ENCODE measurements around the gene LTBP2. TPM values are rescaled to one million over a fixed set of nuclear protein-coding genes. Genes with fewer than 3 reads are reported as not detected.
A peak's percentile ranks its signal among the peaks of the same experiment; 100 is the strongest.

Gene LTBP2
- polyA plus RNA-seq, 1 donor = 5.4 TPM

DNA sequence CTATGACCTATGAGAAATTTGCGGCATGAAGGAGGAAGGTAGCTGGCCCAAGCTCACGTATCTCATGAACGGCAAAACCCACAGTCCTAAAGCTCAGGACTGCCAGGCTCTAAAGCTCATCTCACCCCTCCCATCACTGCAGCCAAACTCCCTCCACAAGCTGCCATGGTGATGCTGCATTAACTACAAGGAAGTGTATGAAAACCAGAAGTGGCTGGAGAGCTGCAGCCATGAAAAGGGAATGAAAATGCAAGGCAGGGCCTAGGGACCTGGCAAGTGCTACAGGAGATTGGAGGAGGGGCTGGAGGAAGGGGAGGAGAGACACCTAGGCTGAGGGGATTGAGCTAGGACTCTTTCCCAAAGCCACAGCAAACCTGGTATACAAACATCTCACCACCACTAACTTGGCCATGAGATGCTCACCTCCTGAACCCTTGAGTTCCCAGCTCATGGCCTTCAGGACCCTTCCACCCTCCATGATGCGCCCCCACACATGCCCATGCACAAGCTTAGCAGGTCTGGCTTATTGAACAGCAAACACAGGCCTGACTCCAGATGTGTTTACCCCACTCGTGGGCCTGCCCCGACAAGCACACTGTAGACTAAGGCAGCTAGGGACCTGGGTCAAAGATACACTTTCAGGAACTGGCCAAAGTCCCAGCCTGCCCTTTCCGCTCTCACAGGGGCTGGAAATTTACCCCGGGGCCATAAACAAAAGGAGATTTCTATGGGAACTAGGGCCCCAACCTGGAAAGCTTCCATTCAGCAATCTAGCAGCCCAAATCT lies 42.0 kb downstream of the LTBP2 start:
- no peak for DNase-seq

DNA sequence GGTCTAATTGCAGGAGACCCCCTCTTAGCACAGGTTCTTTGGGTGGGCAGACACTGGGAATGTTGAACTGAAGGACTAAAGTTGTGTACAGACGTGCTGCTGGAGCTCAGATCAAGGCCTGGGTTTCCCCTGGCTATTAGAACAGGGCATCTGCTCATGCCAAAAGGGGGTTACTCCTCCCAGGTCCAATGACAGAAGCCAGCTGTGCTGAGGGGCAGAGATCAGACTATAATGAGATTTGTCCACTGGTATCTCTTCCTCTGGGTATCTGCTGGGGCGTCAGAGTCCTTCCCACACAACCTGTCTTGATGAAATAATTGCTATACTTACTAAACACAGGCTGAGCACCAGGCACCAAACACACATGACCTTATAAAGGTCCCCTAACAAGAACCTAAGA lies 42.6 kb downstream of the LTBP2 start:
- no peak for DNase-seq

DNA sequence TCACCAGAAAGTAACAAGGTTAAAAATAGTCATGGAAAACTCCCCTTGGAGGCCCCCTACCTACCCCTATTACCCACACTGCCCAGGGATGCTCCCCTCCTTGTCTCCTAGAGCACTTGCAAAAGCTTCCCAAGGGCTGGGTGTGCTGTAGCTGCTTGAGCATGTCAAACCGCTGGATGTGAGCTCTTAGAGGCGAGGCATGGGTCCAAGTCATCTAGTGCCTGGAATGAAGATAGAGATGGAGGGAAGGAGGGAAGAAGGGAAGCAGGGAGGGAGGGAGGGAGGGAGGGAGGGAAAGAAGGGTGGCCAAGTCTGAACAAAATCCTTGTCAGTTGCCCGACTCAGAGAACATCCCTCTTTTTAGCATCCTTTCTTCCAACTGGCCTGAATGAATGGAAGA lies 43.1 kb downstream of the LTBP2 start:
- DNase-seq = peak; percentile 67

DNA sequence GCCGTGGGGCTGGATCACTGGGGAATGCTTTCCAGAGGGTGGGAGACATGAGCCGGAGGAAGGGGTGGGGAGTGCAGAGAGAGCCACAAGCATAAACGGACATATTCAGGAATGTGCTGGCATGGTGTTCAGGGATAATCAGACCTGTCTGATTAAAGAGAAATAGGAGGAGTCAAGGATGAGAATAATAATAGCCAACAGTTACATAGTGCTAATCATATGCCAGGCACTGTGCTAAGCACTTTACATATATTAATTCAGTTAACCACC lies 43.7 kb downstream of the LTBP2 start:
- DNase-seq = no peak

DNA sequence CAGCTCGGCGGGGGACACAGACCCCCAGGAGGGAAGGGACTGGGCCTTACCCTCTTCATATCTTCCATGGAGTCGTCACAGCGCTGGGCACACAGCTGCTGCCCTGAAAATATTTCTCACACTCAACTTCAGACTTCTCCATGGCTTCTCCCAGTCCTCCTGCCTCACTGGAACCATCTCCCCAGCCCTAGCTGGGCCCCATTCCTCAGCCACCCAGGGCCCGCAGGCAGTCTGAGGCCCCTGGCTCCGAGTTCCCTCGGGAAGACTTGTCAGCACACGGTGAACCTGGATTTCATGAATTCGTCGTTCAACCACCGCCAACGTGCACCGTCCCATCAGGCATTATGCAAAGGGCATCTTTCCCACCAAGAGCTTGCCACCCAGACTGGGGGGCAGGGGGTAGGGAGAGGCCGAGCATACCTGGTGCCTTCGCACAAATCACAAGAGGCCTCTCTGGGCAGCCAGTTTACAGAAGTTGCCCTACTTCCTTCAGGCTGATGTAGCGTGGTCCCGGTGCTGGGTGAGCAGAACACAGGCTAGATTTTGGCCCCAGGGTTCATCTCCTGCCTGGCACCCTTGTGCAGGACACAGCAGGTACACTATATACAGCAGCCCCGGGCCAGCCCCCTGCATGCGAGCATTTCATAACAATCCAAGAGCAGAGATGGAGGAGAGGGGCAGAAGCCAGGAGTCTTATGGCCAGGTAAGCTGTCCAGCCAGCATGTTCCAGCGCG lies 44.2 kb downstream of the LTBP2 start:
- DNase-seq = no peak

DNA sequence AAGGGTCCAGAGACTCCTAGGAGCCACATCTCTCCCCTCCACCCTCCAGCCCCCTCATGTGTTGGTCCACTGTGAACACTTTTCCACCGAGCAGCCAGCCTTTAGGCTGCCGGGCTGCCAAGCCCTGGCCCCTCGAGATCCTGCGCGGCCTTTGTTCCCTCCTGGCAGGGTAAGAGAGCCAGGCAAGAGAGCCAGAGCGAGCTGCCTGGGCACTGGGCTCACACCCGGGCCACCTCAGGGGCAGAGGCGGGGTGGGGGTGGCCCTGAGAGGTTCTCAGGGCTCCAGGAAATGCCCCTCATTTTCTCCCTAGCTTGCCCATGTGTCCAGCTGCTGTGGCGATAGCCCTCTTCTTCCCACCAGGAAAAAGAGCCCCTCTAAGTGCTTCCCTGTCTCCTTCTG lies 44.8 kb downstream of the LTBP2 start:
- no peak for DNase-seq

DNA sequence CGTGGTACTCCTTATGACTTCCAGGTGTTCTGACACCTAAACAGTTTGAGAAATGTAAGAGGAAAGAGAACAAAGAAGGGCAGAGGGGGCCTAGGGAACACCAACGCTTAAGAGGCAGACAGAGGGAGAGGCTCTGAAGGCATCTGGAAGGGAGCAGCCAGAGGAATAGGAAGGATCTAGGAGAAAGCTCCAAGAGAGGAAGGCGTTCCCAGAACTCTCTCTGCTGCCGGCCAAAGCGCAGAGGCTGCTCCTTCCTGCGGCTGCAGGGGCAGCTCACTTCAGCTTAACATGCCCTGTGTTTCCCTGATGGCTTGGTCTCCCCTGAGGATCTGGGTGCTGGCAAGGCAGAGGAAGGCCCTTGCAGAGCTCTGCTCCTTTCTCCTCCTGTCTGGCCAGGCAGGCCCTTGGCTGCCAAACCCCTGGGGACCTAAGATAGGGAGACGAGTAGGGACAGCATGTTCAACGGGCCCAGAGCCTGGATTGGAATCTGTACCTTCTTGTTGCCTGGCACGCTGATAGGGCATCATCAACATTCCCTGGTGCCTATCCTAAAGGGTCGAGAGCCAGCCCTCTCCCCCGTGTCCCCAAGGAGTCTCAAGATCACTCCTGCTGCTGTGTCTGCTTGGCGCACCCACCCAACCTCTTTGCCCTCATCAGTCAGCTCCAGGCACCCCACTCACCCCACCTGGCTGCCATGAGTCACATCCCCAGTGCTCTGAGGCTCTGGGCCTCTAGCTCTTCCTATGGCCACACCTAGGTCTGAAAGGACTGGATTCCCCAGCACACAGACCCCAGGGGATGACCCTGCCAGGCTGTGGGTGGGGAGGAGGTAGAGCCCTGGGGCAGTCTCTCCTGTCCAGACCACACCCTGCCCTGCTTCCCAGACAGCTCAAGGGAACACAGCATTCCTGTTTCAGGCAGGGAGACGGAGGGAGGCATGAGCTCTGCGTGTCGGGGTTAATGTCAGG lies 45.6 kb downstream of the LTBP2 start:
- DNase-seq = no peak

DNA sequence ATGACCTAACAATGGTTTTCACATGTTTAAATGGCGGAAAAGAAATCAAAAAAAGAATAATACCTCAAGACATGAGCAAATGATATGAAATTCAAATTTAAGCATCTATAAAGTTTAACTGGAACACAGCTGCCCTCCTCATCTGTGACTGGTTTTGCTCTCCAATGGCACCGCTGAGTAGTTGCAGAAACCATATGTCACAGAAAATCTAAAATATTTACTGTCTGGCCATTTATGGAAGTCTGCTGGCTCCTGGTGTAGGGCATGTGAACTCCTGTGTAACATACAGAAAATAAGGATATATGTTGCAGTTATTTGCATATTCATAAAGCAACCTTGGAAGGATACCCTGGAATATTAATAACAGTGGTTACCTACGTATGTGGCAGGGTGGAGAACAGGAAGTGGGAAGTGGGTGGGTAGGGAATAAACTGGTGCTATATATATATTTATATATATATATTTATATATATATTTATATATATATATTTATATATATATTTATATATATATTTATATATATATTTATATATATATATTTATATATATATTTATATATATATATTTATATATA lies 48.4 kb downstream of the LTBP2 start:
- DNase-seq = no peak

DNA sequence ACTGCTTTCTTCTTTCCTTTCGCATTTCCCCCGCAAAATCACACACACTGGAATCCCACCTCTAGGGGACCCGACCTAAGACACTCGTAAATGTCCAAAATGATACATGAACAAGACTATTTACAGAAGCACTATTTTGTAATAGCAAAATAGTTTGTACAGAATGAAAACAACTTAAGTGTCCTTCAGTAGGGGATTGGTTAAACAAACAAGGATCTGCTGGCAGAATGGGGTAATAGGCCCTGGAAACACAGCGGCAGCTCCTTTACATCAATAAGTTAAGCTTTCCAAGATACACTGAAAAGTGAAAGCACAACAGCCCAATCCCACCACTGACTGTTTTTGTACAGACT lies 48.8 kb downstream of the LTBP2 start:
- DNase-seq = no peak

DNA sequence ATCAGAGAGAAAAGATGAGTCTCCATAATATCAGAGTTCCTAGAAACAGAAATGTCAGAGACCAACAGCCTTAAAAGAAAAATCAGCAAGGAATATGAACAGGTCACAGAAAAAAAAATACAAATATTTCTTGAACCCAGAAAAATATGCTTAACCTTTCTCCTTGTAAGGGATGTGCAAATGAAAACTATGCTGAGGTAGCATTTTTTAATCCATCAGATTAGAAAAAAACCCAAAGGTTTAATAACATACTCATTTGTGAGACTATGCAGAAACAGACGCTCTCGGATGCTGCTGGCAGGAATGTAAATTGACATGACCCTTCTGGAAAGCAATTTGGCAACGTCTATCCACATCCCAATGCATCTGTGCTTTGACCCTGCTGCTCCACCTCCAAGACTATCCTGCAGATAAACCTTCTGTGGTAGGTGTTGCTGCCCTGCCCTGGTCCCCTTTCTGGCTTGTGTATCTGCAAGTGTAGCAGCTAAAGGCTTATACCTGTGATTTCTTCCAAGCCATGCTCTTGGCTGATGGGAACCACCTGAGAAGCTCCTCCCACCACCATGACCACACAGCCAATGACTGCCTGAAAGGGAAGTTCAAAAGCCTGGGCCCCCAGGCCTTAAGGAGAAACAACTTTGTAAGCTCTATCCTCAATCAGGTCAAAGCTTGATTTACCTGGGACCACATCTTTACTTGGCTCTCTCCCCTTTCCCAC lies 49.4 kb downstream of the LTBP2 start:
- no peak for DNase-seq

DNA sequence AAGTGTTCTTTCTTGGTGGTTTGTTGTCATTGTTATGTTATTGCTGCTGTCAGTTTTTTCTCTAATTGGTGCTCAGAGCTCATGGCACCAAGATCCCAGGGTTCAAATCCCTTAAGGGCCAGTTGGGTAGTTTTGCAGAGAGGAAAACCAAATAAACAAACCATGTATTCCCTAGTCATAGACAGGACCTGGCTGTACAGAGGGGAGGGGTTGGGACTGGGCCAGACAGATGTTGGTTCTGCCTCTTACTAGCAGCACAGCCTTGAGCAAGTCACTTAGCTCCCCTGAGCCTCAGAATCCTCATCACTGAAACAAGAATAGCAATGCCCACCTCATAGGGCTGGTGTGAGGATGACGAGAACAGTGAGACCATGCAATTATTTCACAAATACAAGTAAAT lies 53.4 kb downstream of the LTBP2 start:
- no peak for DNase-seq

DNA sequence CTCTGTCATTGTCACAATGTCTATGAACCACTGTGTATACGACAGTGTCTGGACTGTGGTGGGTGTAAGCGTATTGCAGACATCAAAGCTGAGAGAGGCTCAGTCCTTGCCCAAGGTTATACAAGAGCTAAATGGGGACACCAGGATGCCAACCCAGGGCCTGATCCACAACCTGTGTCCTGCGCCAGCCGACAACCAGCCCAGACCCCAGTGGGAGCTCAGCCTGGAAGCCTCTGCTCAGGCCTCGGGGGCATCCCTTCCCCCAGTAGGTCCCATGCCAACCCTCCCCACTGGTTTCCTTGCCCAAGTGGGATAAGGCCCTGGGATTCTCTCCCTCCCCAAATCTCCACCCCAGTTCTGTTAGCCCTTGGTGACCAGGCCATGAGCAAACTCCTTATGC lies 54.3 kb downstream of the LTBP2 start:
- no peak for DNase-seq

DNA sequence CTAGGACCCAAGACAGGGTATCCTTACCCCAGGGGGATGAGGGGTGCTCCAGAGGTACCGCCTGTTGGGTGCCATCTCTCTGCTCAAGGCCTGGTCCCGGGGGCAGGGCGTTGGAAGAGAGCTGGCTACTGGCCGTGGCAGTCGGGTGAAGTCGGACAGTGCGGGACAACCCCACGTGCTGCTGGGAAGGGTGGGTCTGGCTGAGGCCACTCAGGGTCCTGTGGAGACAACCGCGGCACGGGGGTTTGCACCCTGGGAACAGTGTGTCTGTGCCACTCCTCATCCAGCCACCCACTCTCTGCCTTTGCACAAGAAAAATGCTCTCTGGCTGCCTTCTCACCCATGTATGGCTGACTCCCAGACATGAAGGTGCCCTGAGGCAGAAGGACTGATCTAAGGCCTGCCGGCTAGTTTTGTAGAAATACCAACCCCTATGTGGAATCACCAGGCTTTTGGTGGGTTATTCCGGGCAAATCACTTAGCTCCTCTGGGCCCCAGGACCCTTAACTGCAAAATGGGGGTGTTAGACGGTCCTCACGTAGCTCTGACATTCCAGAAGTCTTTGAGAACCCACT lies 56.5 kb downstream of the LTBP2 start:
- no peak for DNase-seq

DNA sequence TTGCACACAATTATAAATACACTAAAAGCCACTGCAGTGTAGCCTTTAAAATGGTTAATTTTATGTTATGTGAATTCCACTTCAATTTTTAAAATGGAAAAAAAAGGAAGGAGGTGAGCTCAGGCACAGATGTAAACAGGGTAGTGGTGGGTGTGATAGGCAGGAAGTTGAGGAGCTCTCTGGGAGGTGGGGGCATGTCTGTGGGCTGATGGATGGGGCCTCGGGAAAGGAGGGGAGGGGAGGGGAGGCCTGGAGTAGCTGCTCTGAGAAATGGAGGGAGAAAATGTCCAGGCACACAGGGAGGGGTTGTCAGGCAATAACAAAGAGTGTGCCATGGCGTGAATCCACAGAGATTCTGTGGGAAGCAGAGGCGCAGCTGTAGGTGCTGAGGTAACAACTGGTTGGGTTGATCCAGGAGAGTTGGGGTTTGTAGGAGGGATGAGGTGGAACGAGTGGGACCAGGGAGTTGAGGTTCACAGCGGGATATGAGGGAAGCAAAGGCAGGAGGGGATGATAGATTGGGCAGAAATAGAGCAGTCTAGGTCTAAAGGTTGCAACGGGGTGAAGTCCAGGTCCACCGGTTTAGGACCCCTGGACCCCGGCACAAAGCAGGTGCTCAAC lies 57.2 kb downstream of the LTBP2 start:
- DNase-seq = no peak

DNA sequence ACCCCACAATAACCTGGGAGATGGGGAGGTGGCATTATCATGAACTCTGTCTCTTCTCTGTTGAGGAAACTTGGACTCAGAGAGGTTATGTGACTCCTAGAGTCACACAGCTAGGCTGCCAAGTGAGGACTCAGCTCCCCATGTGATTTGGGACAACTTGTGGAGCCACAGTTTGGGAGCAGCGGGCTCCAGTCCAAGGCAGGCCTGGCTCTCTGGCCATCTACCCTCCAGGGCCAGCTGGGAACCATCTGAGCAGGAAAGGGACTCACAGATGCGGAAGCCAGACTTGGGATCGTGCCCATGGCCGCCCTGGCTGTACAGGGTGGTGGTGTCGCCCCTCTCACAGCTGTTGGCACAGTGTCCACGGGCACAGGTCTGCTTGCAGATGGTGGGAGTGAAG lies 59.4 kb downstream of the LTBP2 start:
- peak; percentile 47 for DNase-seq

DNA sequence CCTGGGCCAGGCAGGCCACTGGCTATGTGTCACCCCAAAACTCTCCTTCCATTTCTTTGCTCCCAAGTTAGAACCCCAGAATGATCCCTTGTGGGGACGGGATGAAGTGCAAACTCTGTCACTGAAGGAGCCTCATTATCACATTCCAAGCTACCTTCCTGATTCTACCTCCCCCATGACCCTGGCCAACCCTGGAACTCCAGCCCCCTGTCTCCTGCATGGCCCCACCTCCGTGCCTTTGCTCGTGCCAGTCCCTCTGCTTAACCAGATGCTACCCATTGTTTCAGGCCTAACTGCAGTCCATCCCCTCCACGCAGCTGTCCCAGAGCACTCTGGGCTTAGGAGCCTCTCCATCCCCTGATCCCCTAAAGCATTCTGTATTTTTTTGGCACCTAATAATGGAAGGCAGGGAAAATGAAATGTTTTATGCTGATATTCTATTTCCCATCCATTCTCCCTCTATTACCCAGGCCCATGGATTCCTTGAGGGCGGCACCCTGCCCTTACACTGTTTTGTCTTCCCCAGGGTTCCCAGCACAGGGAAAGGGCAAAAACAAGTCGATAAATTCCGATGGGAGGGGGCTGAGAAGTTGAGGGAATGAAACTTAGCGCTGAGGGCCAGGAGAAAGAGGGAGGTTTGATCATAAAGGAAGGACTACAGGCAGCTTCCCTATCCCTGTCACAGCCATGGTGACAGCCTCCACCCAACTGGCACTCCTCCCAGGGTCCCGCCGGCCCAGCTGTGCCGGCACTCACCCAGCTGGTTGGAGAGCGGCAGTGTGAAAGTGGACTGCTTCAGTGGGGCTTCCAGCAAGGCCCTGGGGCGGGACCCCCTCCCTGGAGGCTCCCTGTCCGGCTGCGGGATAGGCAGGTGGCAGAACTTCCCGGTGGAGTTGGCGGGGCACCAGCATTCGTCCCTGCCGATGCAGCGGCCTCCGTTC lies 60.3 kb downstream of the LTBP2 start:
- peak; percentile 60 for DNase-seq

DNA sequence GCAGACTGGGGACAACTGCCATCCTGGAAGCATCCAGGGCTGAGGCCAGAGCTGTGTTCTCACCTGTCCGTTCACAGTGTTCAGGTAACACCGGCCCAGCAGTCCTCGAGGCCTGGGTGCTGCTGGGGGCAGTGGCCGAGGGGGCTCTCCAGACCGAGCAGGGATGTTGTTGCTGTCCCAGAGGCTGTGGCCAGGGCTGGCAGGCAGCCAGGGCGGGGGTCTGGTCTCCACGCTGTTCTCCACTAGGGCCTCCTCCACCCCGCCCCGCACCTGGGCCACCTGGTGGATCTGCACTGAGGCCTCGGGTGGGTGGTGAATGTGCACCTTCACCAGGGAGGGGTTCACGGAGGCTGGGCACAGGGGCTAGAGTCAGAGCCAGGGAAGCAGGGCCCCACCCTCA lies 61.0 kb downstream of the LTBP2 start:
- DNase-seq = no peak

DNA sequence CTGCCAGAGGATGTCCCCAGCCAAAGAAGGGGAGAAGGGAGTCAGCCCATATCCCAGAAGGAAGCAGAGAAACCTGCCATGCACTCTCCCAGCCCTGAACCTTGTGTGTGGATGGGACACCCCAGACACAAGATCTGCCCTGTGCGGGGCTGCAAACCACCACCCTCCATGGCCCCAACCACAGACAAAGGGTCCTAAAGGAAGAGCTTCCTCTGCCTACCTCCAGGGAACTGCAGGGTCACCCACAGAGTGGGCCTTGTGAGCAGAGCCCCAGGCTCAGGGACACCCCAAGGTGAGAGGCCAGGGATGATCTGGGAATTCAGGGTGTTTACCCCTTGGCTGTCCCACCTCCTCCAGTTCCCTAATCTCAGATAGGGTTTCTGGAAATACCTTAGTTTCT lies 62.0 kb downstream of the LTBP2 start:
- no peak for DNase-seq

DNA sequence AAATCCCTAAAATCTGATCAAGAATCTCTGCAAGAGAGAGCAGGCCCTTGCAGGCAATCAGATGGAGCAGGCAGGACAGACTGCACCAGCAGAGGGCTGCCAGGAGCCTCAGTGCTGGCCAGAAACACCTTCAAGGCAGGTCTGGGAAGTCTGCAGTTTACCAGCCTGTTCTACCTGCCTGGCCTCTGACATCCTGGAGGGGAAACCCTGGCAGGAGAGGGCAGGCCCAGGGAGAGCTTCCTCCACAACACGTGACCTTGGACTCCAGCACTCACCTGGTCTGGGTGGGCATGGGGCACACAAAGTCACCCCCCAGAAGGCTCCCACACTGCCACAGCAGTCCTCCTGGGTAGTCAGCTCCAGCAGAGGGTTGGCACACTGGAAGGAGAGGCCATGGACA lies 62.4 kb downstream of the LTBP2 start:
- no peak for DNase-seq

DNA sequence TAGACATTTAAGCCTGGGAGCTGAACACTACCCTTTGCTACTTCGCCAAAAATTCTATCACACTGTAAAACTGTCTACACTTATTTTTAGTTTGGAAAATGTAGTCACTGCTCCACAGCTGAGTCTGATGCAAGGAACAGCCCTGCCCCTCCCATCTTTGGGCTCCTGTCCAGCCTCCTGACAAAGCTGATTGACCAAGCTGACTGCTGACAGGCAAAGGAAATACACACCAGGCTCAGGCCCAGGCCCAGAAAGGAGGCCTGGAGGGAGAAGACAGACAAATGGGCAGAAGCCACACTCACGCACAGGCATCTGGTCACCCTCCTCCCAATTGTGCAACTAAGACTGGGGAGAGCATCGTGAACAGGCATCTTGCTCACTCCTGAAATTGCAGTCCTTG lies 63.2 kb downstream of the LTBP2 start:
- DNase-seq = peak; percentile 62

All from hindlimb muscle (tissue), 1 donor.